DMS79 (cell line): ENCODE data around the gene MS4A2.
"Not testable (repeated sequence)": the region's sequence is repeated elsewhere in the genome, so short reads cannot be mapped to it uniquely, and the experiment has no call there.

Experiments used
- DNase-seq: peaks from one replicate; lab custom pipeline; 2025; lab: John Stamatoyannopoulos, UW

Gene MS4A2

DNA sequence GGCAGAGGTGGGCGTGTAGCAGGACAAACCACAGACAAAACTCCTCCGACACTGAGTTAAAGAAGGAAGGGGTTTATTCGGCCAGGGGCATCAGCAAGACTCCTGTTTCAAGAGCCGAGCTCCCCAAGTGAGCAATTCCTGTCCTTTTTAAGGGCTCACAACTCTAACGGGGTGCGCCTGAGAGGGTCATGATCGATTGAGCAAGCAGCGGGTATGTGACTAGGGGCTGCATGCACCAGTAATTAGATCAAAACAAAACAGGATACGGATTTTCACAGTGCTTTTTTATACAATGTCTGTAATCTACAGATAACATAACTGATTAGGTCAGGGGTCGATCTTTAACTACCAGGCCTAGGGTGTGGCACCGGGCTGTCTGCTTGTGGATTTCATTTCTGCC, 12.9 kb downstream of the MS4A2 start:
- not testable (repeated sequence) for DNase-seq

DNA sequence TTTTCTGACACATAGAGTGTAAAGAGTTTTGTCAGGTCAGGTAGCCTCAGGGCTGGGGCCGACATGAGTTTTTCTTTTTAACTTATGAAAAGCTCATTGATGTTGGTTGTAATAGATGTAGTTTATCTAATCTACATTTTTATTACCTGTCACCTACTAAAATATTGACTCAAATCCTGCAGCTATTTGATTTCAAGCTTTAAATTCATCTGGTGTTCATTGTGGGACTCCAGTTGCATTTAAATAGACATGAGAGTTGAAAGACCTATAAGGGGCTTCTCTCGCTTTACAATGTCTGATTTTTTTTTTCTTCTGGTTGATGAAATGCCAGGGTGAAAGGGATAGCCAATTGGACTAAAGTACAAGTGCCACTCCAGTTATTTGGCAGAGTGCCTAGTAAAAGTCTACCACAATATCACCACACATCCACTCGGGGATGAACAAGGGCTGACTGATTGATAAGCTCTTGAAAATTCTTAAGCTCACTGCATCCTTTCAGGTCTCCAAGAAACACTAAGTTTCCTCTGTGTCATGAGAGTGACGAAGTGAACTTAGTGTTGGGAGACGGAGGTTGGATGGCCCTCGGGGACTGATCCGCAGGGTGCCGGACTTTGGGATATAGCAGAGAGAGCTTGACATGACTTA, 16.1 kb downstream of the MS4A2 start:
- DNase-seq, result not testable (repeated sequence)

DNA sequence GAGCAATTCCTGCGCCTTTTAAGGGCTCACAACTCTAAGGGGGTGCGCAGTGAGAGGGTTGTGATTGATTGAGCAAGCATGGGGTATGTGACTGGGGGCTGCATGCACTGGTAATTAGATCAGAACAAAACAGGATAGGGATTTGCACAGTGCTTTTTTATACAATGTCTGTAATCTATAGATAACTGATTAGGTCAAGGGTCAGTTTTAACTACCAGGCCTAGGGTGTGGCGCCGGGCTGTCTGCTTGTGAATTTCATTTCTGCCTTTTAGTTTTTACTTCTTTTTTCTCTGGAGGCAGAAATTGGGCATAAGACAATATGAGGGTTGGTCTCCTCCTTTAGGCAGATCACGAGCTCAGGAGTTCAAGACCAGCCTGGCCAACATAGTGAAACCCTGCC, 20.2 kb downstream of the MS4A2 start:
- DNase-seq, result not testable (repeated sequence)

- no peak for DNase-seq
These were observed 23.3 kb downstream of the MS4A2 start for GRCh38 chr11:60111793-60112192.

GRCh38 chr11:60116996-60117790, 28.7 kb downstream of the MS4A2 start:
- DNase-seq, result no peak

DNA sequence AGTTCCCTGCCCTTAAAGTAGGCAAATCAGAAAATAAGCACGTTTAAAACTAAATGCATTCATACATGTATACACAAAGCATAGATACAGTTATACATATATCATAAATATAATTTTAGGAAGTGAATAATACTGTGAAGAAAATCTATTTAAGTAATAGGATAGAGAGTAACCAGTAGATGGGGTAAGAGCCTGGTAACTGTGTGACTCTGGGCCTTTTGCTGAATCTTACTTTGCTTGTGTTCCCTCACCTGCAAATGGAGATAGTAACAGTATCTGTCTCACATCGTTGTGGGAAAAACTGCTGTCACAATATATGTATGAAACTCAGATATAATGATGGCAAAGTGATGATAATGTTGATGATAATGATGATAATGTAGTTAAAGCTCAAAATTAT, 29.9 kb downstream of the MS4A2 start:
- no peak for DNase-seq

GRCh38 chr11:60119710-60120109, 31.2 kb downstream of the MS4A2 start:
- DNase-seq, result no peak

DNA sequence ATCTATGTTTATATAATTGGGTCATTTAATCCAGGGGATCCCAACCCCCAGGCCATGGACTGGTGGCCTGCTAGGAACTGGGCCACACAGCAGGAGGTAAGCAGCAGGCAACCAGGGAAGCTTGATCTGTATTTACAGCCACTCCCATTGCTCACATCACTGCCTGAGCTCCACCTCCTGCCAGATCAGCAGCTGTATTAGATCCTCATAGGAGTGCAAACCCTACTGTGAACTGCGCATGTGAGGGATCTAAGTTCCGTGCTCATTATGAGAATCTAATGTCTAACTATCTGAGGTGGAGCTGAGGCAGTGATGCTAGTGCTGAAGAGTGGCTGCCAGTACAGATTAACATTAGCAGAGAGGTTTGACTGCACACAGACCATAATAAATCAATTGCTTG, 32.8 kb downstream of the MS4A2 start:
- no peak for DNase-seq

GRCh38 chr11:60122414-60123036, 34.1 kb downstream of the MS4A2 start:
- no peak for DNase-seq

DNA sequence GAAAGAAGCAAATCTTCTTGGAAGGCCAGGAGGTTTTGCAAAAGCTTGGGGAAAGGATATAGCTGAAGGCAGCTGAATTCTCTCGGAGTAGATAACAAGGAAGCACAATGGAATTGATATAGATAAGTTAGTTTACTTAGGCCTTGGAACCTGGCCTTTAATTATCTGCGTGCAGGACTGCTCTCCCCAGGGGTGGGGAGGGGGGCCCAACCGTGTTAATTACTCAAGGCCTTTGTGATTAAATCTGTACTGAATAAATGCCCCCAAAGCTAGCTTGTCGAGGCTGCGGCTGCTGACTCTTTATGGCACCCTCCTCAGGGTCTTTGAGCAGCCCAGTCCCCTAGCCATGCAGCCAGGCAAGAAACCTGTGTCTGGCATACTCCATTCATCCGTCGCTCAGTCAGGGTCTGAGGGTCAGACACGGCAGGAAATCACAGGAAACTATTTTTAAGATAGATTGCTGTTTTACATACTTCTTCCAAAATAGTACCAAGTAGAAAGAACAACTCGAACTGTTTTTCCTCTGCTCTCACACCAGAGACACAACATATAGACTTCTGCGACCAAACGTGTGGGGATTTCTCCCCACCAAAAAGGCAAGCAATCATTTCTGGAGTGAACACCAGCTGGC, 36.5 kb downstream of the MS4A2 start:
- no peak for DNase-seq

DNA sequence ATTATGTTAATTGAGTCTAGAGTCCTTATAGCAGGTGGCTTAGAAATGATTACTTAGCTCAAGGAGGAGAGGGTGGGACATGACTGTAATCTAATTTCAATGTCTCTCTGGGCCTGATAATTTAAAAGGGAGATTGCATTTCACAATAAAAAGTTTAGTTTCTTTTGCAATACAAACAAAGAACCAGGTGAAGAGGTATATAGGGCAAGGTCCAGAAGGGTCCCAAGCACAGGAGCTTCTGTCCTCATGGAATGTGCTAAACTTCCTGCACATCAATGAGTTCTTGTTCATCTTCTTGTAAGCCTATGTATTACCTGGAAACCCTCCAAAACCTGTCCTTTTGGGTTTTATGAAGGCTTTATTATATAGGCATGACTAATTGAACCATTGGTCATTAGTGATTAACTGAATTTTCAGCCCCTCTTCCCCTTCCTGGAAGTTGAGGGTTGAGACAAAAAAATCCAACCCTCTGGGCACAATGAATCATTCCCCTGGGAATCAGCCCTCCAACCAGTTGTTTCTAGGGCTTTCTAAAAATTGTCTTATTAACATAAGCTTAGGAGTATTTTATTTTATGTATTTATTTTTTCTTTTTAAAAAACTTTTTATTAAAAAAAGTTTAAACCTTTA, 37.6 kb downstream of the MS4A2 start:
- no peak for DNase-seq

DNA sequence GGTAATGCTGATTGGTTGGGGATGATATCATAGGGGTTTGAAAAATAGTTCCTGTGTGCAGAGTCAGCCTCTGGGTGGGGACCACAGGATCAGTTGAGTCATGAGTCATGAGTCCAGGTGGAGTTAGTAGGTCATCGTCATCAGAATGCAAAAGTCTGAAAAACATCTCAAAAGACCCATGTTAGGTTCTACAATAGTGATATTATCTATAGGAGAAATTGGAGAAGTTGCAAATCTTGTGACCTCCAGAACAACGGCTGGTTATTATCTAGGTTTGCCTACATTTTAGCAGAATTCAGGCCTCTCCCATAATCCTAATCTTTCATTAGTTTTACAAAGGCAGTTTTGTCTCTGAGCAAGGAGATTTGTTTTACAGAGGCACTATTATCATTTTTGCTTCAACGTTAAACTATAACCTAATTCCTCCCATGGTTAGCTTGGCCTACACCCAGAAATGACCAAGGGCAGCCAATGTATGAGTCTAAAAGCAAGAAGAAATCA, 38.9 kb downstream of the MS4A2 start:
- no peak for DNase-seq

GRCh38 chr11:60128376-60128775, 39.9 kb downstream of the MS4A2 start:
- DNase-seq, result no peak

DNA sequence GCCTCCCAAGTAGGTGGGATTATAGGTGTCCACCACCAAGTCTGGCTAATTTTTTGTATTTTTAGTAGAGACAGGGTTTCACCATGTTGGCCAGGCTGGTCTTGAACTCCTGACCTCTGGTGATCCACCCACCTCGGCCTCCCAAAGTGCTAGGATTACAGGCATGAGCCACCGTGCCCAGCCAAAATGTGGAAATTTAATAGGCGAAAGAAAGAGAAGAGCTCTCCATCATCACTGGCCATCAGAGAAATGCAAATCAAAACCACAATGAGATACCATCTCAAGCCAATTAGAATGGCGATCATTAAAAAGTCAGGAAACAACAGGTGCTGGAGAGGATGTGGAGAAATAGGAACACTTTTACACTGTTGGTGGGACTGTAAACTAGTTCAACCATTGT, 40.4 kb downstream of the MS4A2 start:
- not testable (repeated sequence) for DNase-seq

- no peak for DNase-seq
These were observed 41.4 kb downstream of the MS4A2 start for GRCh38 chr11:60129853-60130252.

GRCh38 chr11:60130496-60130895, 42.0 kb downstream of the MS4A2 start:
- no peak for DNase-seq

DNA sequence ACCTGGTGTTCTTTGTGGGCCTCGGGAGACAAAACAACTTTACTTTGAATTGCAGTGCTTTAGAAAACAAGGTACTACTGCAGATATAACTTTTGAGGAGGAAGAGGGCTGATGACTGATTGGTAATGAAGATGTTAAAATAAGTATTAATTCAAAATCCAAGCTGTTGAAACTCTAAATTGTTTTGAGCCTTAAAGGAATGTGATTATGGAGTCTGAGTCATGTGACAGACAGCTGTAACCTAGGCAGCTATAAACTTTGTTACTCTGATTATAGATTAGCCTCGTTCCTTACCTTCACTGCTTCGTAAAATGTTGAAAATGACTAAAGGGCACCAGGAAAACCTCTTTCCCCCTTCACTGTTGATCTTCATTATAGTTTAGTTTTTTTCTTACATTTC, 43.4 kb downstream of the MS4A2 start:
- DNase-seq, result no peak

- DNase-seq, result no peak
These were observed 45.5 kb downstream of the MS4A2 start for GRCh38 chr11:60133917-60134316.

GRCh38 chr11:60143768-60144167, 55.3 kb downstream of the MS4A2 start:
- no peak for DNase-seq

GRCh38 chr11:60145677-60146076, 57.2 kb downstream of the MS4A2 start:
- no peak for DNase-seq
